Measurements from ENCODE around the gene OVAAL.

OVAAL gene

DNA sequence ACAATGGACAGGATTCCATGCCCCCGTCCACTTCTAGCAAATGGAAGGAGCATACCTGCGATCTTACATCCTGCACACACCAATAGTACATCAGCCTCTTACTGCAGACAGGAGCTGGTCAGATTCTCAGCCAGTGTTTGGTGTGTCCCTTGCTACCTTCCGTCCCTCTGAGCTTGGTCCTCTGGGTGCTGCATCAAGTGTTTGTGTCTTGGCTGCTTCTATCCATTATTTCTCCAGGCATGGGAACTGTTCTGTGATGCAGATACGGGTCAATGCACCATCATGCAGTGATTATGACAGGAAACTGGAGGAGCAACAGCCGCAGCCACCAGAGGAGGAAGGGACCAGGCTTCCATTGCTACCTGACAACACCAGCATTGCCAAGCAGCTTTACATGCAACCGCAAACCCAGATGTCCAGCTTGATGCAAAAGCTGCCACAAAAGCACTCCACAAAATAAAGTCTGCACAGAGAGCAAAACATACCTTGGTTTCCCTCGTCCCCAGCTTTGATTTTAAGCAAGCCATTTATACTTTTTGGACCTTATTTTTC lies 21.9 kb upstream of the OVAAL start:
- in situ Hi-C loops (cut with MboI; ENCODE audit: low pct_unique_long_range_greater_than_20kb, low sequenced_read_pairs, unreplicated experiment): no loop called here
- no peak for DNase-seq (ENCODE audit: low spot score)
- TF ChIP-seq, protein P1, sequence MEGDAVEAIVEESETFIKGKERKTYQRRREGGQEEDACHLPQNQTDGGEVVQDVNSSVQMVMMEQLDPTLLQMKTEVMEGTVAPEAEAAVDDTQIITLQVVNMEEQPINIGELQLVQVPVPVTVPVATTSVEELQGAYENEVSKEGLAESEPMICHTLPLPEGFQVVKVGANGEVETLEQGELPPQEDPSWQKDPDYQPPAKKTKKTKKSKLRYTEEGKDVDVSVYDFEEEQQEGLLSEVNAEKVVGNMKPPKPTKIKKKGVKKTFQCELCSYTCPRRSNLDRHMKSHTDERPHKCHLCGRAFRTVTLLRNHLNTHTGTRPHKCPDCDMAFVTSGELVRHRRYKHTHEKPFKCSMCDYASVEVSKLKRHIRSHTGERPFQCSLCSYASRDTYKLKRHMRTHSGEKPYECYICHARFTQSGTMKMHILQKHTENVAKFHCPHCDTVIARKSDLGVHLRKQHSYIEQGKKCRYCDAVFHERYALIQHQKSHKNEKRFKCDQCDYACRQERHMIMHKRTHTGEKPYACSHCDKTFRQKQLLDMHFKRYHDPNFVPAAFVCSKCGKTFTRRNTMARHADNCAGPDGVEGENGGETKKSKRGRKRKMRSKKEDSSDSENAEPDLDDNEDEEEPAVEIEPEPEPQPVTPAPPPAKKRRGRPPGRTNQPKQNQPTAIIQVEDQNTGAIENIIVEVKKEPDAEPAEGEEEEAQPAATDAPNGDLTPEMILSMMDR (IDR thresholded peaks at IDR 0.05; ENCODE audit: extremely low read depth, insufficient read depth, missing control alignments): no peak

DNA sequence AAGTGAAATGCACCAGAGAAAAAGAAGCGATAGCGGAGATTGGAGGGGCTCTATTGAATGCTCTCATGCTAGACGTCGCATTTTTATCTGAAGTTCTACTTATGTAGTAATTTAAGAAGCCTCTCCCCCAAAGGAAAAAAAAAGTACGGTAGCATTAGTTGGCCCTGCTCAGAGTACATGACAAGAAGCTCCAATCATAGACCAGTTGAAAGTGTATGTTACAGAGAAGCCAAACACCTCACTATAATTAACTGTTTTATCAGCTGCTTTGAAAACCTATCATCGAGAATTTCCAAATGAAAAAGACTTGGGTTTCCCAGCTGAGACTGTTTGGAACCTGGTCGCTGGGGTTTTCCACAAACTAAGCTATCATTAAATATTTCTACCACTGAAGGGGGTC lies 19.6 kb upstream of the OVAAL start:
- no peak for DNase-seq (ENCODE audit: low spot score)
- in situ Hi-C loops (cut with MboI; ENCODE audit: low pct_unique_long_range_greater_than_20kb, low sequenced_read_pairs, unreplicated experiment): no loop called here
- TF ChIP-seq, protein P1 (IDR thresholded peaks at IDR 0.05; ENCODE audit: extremely low read depth, insufficient read depth, missing control alignments): no peak

DNA sequence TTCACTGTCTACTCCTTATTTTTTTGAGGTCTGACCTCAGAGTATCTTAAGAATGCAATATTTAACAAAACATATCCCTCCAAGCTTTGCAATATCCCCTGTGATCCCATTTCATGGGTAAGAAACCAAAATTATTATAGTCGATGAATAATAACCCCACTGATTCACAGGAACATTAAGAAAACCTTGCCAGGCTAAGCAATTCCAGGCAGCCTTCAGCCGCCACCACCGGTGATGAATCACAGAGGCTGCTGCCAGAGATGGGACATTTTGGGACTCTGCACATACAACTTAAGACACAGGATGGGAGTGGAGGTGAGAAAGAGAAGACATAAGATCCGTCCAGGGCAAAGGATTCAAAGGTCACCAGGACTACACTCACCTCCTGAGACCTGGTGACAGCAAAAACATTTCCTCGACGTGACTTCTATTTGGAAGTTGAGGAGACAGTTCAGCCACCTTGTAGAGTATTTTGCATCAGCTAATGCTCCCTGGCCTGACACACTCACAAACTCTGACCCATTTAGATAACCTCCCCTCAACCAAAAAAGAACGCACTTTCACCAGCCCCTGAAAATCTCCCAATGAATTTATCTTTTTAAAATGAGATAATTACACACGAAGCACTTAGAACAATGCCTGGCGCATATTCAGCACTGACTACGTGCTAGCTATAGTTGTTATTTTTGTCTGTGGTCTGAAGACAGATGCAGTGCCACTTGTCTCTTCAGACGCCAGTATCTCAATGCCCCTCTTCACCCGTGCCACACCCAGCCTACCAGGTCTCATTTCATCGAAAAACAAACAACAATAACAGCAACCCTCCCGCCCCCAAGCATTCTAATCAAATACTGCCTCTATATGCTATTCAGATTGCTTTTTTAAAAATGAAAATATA lies 17.8 kb upstream of the OVAAL start:
- TF ChIP-seq, protein P1 (IDR thresholded peaks at IDR 0.05; ENCODE audit: extremely low read depth, insufficient read depth, missing control alignments): no peak
- in situ Hi-C loops (cut with MboI; ENCODE audit: low pct_unique_long_range_greater_than_20kb, low sequenced_read_pairs, unreplicated experiment): no loop called here
- DNase-seq (ENCODE audit: low spot score): no peak

DNA sequence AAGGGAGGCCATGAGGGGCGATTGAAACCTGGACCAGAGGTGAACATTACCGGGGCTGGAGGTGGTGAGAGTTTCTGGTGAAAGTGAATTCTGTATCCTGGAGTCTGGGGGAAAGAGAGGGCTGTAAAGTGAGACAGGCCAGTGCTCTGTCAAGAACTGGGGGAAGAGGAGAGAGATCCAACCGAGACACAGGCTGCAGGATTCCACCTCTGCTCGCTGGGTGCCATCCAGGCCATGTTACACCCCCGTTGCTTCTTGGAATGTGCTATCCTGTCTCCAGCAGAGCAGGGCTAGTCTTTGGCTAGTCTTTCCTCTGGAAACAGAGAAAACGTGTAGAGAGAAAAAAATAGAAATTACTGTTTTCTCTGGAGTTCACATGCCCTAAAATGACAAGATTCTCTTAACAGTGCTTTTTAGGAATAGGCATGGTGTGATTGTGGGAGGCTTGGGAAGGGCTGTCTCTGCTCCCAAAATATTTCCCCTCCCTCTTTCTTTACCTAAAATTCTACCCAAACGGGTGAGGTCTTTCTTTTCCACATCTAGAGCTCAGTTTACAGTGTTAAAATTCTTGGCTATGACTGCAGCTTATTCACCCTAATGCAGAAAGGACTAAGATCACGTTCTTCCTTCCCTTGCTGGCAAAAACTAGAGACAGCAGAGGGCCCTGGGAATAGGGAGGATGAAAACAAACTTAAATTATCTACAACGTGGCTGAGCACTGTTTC lies 16.5 kb upstream of the OVAAL start:
- TF ChIP-seq, protein P1 (IDR thresholded peaks at IDR 0.05; ENCODE audit: extremely low read depth, insufficient read depth, missing control alignments): no peak
- DNase-seq (ENCODE audit: low spot score): no peak
- in situ Hi-C loops (cut with MboI; ENCODE audit: low pct_unique_long_range_greater_than_20kb, low sequenced_read_pairs, unreplicated experiment): no loop called here

DNA sequence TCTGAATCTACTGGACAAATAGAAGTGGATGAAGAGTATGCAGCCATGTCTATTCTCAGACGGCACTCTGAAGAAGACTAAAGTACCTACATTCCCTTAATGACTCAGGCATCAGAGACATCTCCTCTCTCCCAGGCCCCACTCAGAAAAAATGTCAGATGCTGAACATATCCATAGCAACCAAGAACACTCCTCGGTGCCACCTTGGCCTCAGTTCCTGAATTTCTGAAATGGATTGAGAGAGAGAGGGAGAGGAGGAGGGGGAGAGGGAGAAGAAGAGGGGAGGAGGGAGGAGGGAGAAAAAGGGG lies 16.0 kb upstream of the OVAAL start:
- TF ChIP-seq, protein P1 (IDR thresholded peaks at IDR 0.05; ENCODE audit: extremely low read depth, insufficient read depth, missing control alignments): no peak
- in situ Hi-C loops (cut with MboI; ENCODE audit: low pct_unique_long_range_greater_than_20kb, low sequenced_read_pairs, unreplicated experiment): no loop called here
- no peak for DNase-seq (ENCODE audit: low spot score)

DNA sequence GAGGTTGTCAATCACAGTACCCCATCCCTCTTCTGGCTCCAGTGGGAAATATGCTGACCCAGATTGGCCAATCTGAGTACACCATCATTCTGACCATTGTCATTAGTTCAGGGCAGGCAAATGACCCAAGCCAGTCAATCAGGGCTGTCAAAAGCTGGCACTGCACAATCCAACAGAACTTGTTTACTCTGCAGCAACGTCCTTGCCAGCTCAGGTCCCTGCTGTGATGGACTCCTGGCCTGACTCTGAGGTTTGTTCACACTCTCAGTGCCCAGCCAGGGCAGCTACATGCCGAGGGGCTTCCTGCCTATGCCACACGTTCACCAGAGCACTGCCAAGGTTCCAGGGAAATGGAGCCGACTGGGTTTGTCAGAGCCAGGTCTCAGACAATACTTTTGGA lies 14.7 kb upstream of the OVAAL start:
- TF ChIP-seq, protein P1 (IDR thresholded peaks at IDR 0.05; ENCODE audit: extremely low read depth, insufficient read depth, missing control alignments): no peak
- no peak for DNase-seq (ENCODE audit: low spot score)
- in situ Hi-C loops (cut with MboI; ENCODE audit: low pct_unique_long_range_greater_than_20kb, low sequenced_read_pairs, unreplicated experiment): no loop called here

All from GM13977 (cell line).